H9 (cell line): ENCODE data around the gene FAM78B. TPM values are rescaled to one million over a fixed set of nuclear protein-coding genes. Genes with fewer than 3 reads are reported as not detected.

Experiments
- DNase-seq: peaks from one replicate; pipeline ENCODE4 v3.0.0-alpha.2; 2017
- H2AFZ ChIP-seq: one replicate; pipeline ENCODE4 v1.6.1; 2013; ENCODE audit warnings: mild to moderate bottlenecking, low read length, control low read depth, moderate library complexity
- H2AK5ac ChIP-seq: 2 replicates; pipeline ENCODE4 v1.6.1; 2013; ENCODE audit warnings: low read length, control low read depth, mixed read lengths; ENCODE audit not compliant: insufficient read length
- H2BK120ac ChIP-seq: one replicate; pipeline ENCODE4 v1.6.1; 2013; ENCODE audit warnings: low read depth, mild to moderate bottlenecking, low read length, control low read depth, inconsistent platforms; ENCODE audit not compliant: poor library complexity, severe bottlenecking
- H2BK12ac ChIP-seq: 2 replicates; pipeline ENCODE4 v1.6.1; 2013; ENCODE audit warnings: low read length, control low read depth, mixed read lengths, low read depth; ENCODE audit not compliant: insufficient read length
- H2BK15ac ChIP-seq: 2 replicates; pipeline ENCODE4 v1.6.1; 2013; ENCODE audit warnings: low read depth, low read length, control low read depth
- H2BK20ac ChIP-seq: one replicate; pipeline ENCODE4 v1.6.1; 2013; ENCODE audit warnings: low read depth, mild to moderate bottlenecking, low read length, control low read depth, inconsistent platforms; ENCODE audit not compliant: poor library complexity, severe bottlenecking
- H2BK5ac ChIP-seq: 2 replicates; pipeline ENCODE4 v1.6.1; 2013; ENCODE audit warnings: low read length, control low read depth, mixed read lengths; ENCODE audit not compliant: insufficient read length
- H3K14ac ChIP-seq: 2 replicates; pipeline ENCODE4 v1.6.1; 2013; ENCODE audit warnings: low read length, control low read depth; ENCODE audit not compliant: insufficient read depth
- H3K18ac ChIP-seq: 2 replicates; pipeline ENCODE4 v1.6.1; 2013; ENCODE audit warnings: low read depth, mild to moderate bottlenecking, mixed read lengths, low read length, control low read depth; ENCODE audit not compliant: insufficient read length
- H3K23ac ChIP-seq: 2 replicates; pipeline ENCODE4 v1.6.1; 2013; ENCODE audit warnings: low read length, control low read depth, mixed read lengths, low read depth; ENCODE audit not compliant: insufficient read length
- H3K23me2 ChIP-seq: 2 replicates; pipeline ENCODE4 v1.6.1; 2013; ENCODE audit warnings: low read depth, mild to moderate bottlenecking, mixed read lengths, low read length, control low read depth; ENCODE audit not compliant: insufficient read length, poor library complexity, severe bottlenecking
- H3K27ac ChIP-seq: 2 replicates; pipeline ENCODE4 v1.5.1; 2013; ENCODE audit warnings: low read length, control low read depth, mixed read lengths, low read depth; ENCODE audit not compliant: insufficient read length
- H3K27me3 ChIP-seq: 2 replicates; pipeline ENCODE4 v1.6.1; 2013; ENCODE audit warnings: low read length, control low read depth, inconsistent platforms; ENCODE audit not compliant: insufficient read depth
- H3K4ac ChIP-seq: 2 replicates; pipeline ENCODE4 v1.6.1; 2013; ENCODE audit warnings: low read depth, mild to moderate bottlenecking, control low read depth, inconsistent platforms, low read length, moderate library complexity
- H3K4me1 ChIP-seq: 2 replicates; pipeline ENCODE4 v1.6.1; 2013; ENCODE audit warnings: low read length, control low read depth, inconsistent platforms; ENCODE audit not compliant: insufficient read depth
- H3K4me2 ChIP-seq: 2 replicates; pipeline ENCODE4 v1.6.1; 2013; ENCODE audit warnings: low read length, control low read depth, mixed read lengths; ENCODE audit not compliant: insufficient read length, insufficient read depth
- H3K56ac ChIP-seq: 2 replicates; pipeline ENCODE4 v1.6.1; 2013; ENCODE audit warnings: low read depth, mild to moderate bottlenecking, mixed read lengths, low read length, control low read depth; ENCODE audit not compliant: insufficient read length
- H3K79me1 ChIP-seq: 2 replicates; pipeline ENCODE4 v1.6.1; 2013; ENCODE audit warnings: low read depth, mild to moderate bottlenecking, moderate library complexity, low read length, control low read depth, inconsistent platforms; ENCODE audit not compliant: insufficient read depth, poor library complexity, severe bottlenecking
- H3K79me2 ChIP-seq: 2 replicates; pipeline ENCODE4 v1.6.1; 2013; ENCODE audit warnings: low read length, control low read depth, inconsistent platforms; ENCODE audit not compliant: insufficient read depth
- H3K9ac ChIP-seq: 2 replicates; pipeline ENCODE4 v1.6.1; 2013; ENCODE audit warnings: low read length, control low read depth, mixed read lengths; ENCODE audit not compliant: insufficient read length; ENCODE audit errors: extremely low read depth
- H3K9me3 ChIP-seq: one replicate; pipeline ENCODE4 v1.6.1; 2013; ENCODE audit warnings: low read depth, low read length, inconsistent platforms; ENCODE audit not compliant: control insufficient read depth
- H3T11ph ChIP-seq: one replicate; pipeline ENCODE4 v1.6.1; 2013; ENCODE audit warnings: mild to moderate bottlenecking, low read length, control low read depth, inconsistent platforms
- H4K20me1 ChIP-seq: one replicate; pipeline ENCODE4 v1.6.1; 2013; ENCODE audit not compliant: control insufficient read depth, insufficient read length, insufficient read depth
- H4K5ac ChIP-seq: 2 replicates; pipeline ENCODE4 v1.6.1; 2013; ENCODE audit warnings: low read depth, mild to moderate bottlenecking, mixed read lengths, low read length, control low read depth; ENCODE audit not compliant: insufficient read length
- H4K8ac ChIP-seq: replicated peaks from 2 replicates; pipeline ENCODE4 v1.6.1; 2013; ENCODE audit warnings: low read length, control low read depth, mixed read lengths, low read depth; ENCODE audit not compliant: insufficient read length
- H4K91ac ChIP-seq: 2 replicates; pipeline ENCODE4 v1.6.1; 2013; ENCODE audit warnings: low read depth, mild to moderate bottlenecking, moderate library complexity, mixed read lengths, low read length, control low read depth; ENCODE audit not compliant: insufficient read length
- H3K27ac Mint-ChIP-seq, 3 experiments: 2 replicates in 2 of 3; 3 replicates in 1 of 3; pipeline ENCODE4 v1.8.0; 2020 to 2021; ENCODE audit warnings: mixed read lengths in 3 of 3, mild to moderate bottlenecking in 1 of 3, moderate library complexity in 1 of 3
- H3K27me3 Mint-ChIP-seq: 2 replicates; pipeline ENCODE4 v1.8.0; 2021; ENCODE audit warnings: low read depth, mild to moderate bottlenecking, moderate library complexity, mixed read lengths
- H3K36me3 Mint-ChIP-seq, 3 experiments: 2 replicates in 2 of 3; 3 replicates in 1 of 3; pipeline ENCODE4 v1.8.0; 2020 to 2021; ENCODE audit warnings: low read depth in 3 of 3, mixed read lengths in 3 of 3; ENCODE audit not compliant: insufficient read depth in 1 of 3
- H3K4me1 Mint-ChIP-seq, 2 experiments: 2 replicates each; pipeline ENCODE4 v1.8.0; 2020; ENCODE audit warnings: mixed read lengths in 2 of 2
- H3K4me3 Mint-ChIP-seq, 2 experiments: 2 replicates in 1 of 2; 3 replicates in 1 of 2; pipeline ENCODE4 v1.8.0; 2020 to 2021; ENCODE audit warnings: mild to moderate bottlenecking in 2 of 2, mixed read lengths in 2 of 2, moderate library complexity in 1 of 2
- H3K9me3 Mint-ChIP-seq, 2 experiments: 2 replicates in 1 of 2; 3 replicates in 1 of 2; pipeline ENCODE4 v1.8.0; 2020; ENCODE audit warnings: mild to moderate bottlenecking in 2 of 2, mixed read lengths in 2 of 2, moderate library complexity in 1 of 2
- WGBS: extraction: QIAGEN DNeasy Blood & Tissue Kit; methylation state at CpG from one replicate; pipeline ENCODE4 v1.1.7; 2013; ENCODE audit warnings: missing lambda C conversion rate, low lambda C conversion rate, mixed read lengths; ENCODE audit not compliant: insufficient read length; ENCODE audit errors: extremely low coverage; 5-methylcytosine and 5-hydroxymethylcytosine counted together
- total RNA-seq: library from RNA; stranded (reverse); gene quantifications from 2 replicates; pipeline ENCODE4 v1.2.1, GENCODE V29; 2021
- TF ChIP-seq, protein P1 (sequence below): fragments of 200-600 bp; sonication (generic); conservative IDR thresholded peaks from 3 replicates; pipeline ENCODE4 v1.8.0; 2021; ENCODE audit warnings: antibody characterized with exemption, mild to moderate bottlenecking

Gene FAM78B
- total RNA-seq, 1 experiment from 2014 or later: 2.3 TPM

DNA sequence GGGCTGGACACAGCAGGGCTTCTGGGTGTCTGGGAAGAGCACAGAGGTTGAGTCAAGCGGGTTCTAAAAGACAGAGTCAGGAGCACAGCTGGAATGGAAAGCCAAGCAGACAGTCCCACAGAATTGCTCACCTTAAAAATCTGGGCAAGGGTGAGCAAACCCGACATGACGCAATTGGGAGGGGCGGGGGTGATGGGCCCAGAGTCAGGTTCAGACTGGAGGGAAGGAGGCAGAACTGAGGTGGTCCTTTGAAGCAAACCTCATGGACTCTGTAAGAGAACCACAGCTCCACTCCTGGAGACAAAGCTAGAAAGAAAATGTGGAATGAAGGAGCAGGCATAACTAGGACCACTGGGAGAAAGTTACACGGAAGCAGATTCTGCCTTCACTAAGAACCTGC, 49.0 kb downstream of the FAM78B start:
- Histone ChIP-seq H2BK12ac (no peak overlapping the region), H3K27me3 (no peaks in the 10 kb centered on the region), H3K14ac (no peak overlapping the region), H2BK20ac (no peak overlapping the region), H3K9ac (no peak overlapping the region), H2BK15ac (no peak overlapping the region), H4K8ac (no peak overlapping the region), H2BK120ac (no peak overlapping the region), H3K79me2 (no peaks in the 10 kb centered on the region), H3T11ph (no peak overlapping the region), H3K4me2 (no peak overlapping the region), H4K5ac (no peak overlapping the region), H4K20me1 (no peaks in the 10 kb centered on the region), H3K18ac (no peak overlapping the region), H3K27ac (no peak overlapping the region), H2BK5ac (no peak overlapping the region), H4K91ac (no peak overlapping the region), H3K9me3 (no peaks in the 10 kb centered on the region), H3K4me1 (peaks cover 5% of the 10 kb centered on the region; the same call in 1 of the 2 replicates), H3K79me1 (no peaks in the 10 kb centered on the region), H3K4ac (no peak overlapping the region), H3K23me2 (no peaks in the 10 kb centered on the region), H2AK5ac (no peak overlapping the region), H2AFZ (no peak overlapping the region), H3K23ac (no peak overlapping the region), H3K56ac (no peak overlapping the region)
- Mint-ChIP-seq H3K4me3 (no peak overlapping the region), H3K9me3 (no peaks in the 10 kb centered on the region; a peak in 1 of 5 replicates), H3K27ac (no peak overlapping the region; a peak in 1 of 7 replicates), H3K27me3 (no peaks in the 10 kb centered on the region), H3K36me3 (no peaks in the 10 kb centered on the region), H3K4me1 (peaks cover 14 to 15% of the 10 kb centered on the region in 2 experiments)
- TF ChIP-seq, protein P1, sequence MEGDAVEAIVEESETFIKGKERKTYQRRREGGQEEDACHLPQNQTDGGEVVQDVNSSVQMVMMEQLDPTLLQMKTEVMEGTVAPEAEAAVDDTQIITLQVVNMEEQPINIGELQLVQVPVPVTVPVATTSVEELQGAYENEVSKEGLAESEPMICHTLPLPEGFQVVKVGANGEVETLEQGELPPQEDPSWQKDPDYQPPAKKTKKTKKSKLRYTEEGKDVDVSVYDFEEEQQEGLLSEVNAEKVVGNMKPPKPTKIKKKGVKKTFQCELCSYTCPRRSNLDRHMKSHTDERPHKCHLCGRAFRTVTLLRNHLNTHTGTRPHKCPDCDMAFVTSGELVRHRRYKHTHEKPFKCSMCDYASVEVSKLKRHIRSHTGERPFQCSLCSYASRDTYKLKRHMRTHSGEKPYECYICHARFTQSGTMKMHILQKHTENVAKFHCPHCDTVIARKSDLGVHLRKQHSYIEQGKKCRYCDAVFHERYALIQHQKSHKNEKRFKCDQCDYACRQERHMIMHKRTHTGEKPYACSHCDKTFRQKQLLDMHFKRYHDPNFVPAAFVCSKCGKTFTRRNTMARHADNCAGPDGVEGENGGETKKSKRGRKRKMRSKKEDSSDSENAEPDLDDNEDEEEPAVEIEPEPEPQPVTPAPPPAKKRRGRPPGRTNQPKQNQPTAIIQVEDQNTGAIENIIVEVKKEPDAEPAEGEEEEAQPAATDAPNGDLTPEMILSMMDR: no peak
- no peak for DNase-seq
- WGBS: no CpG with 5 or more reads among the region's 5 CpGs
